ENCODE results near the gene AGMO. TPM values are rescaled to one million over a fixed set of nuclear protein-coding genes. Genes with fewer than 3 reads are reported as not detected.
A peak's percentile ranks its signal among the peaks of the same experiment; 100 is the strongest.

AGMO gene
- total RNA-seq, 6 experiments from 2014 or later = 20.8 to 58.9 (median 33.7) TPM

DNA sequence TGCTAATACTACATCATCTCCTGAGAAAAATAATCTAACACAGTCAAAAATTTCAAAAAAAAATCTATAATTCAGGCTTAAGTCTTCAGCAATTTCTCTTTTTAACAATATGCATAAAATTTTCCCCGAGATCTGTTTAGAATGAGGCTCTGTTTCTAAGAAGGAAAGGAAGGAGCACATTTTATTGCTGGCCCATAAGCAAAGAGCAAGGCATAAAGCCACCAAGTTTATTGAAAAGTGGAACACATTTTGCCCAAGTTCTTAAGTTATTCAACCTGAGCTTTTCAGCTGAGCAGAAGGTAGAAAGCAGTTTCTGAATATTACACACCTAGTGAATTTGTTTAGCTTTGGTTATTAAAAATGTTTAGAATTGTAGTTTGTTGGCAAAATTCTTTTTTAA lies 73.9 kb downstream of the AGMO start:
- H3K4me3 ChIP-seq = no peak overlapping the region
- H3K36me3 ChIP-seq = no peaks in the 10 kb centered on the region
- H3K9me3 ChIP-seq = no peaks in the 10 kb centered on the region
- no peak for TF ChIP-seq POLR2A (IDR thresholded peaks at IDR 0.05)
- TF ChIP-seq, protein P1, sequence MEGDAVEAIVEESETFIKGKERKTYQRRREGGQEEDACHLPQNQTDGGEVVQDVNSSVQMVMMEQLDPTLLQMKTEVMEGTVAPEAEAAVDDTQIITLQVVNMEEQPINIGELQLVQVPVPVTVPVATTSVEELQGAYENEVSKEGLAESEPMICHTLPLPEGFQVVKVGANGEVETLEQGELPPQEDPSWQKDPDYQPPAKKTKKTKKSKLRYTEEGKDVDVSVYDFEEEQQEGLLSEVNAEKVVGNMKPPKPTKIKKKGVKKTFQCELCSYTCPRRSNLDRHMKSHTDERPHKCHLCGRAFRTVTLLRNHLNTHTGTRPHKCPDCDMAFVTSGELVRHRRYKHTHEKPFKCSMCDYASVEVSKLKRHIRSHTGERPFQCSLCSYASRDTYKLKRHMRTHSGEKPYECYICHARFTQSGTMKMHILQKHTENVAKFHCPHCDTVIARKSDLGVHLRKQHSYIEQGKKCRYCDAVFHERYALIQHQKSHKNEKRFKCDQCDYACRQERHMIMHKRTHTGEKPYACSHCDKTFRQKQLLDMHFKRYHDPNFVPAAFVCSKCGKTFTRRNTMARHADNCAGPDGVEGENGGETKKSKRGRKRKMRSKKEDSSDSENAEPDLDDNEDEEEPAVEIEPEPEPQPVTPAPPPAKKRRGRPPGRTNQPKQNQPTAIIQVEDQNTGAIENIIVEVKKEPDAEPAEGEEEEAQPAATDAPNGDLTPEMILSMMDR (IDR thresholded peaks at IDR 0.05) = no peak
- intact Hi-C loops (cut with DNase I) = no loop called here
- no peak for DNase-seq
- H3K4me1 ChIP-seq = no peaks in the 10 kb centered on the region
- no peak overlapping the region for H3K27ac ChIP-seq
- 81% methylated on average over 1 of the region's 1 CpG for WGBS (ENCODE audit: insufficient coverage, low coverage, low lambda C conversion rate, missing lambda C conversion rate)
- no peak for ATAC-seq
- no peaks in the 10 kb centered on the region for H3K27me3 ChIP-seq

DNA sequence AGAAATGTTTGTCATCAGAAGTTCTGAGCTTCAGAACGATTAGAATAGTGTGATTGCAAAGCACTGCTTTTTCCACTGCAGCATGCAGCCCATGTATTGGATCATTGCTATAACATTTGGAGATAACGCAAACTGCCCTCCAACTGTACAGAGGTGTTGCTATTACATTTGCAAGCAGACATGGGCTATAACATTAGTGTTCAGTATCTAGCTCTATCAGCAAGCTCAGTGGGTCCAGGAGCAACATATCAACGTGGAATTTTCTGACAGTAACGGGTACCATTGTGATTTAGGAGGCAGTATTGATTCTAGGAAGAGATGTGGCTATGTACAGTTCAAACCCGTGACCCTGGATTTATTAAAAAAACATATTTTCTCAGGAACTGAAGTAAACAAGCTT lies 75.8 kb downstream of the AGMO start:
- no peaks in the 10 kb centered on the region for H3K9me3 ChIP-seq
- no peak for TF ChIP-seq POLR2A (IDR thresholded peaks at IDR 0.05)
- TF ChIP-seq, protein P1 (IDR thresholded peaks at IDR 0.05) = no peak
- 48% methylated on average over 5 of the region's 5 CpGs for WGBS (ENCODE audit: insufficient coverage, low coverage, low lambda C conversion rate, missing lambda C conversion rate)

GRCh38 chr7:15485431-15485830 lies 76.4 kb downstream of the AGMO start:
- 78% methylated on average over 5 of the region's 5 CpGs for WGBS (ENCODE audit: insufficient coverage, low coverage, low lambda C conversion rate, missing lambda C conversion rate)
- ATAC-seq (no peak), DNase-seq (no peak)
- no peak overlapping the region for H3K27ac ChIP-seq
- H3K36me3 ChIP-seq = no peaks in the 10 kb centered on the region
- no peaks in the 10 kb centered on the region for H3K4me1 ChIP-seq
- no peak overlapping the region for H3K4me3 ChIP-seq
- intact Hi-C loops (cut with DNase I) = no loop called here
- TF ChIP-seq POLR2A (IDR thresholded peaks at IDR 0.05) = no peak
- TF ChIP-seq, protein P1 (IDR thresholded peaks at IDR 0.05) = no peak
- H3K9me3 ChIP-seq = no peaks in the 10 kb centered on the region
- H3K27me3 ChIP-seq = no peaks in the 10 kb centered on the region

More for the DNA sequence above, 75.8 kb downstream of the AGMO start:
- no peaks in the 10 kb centered on the region for H3K27me3 ChIP-seq
- ATAC-seq (no peak), DNase-seq (no peak)
- H3K4me3 ChIP-seq = no peak overlapping the region
- no peak overlapping the region for H3K27ac ChIP-seq
- H3K36me3 ChIP-seq = no peaks in the 10 kb centered on the region
- intact Hi-C loops (cut with DNase I) = no loop called here
- no peaks in the 10 kb centered on the region for H3K4me1 ChIP-seq

- TF ChIP-seq, protein P1 (IDR thresholded peaks at IDR 0.05) = no peak
- no peak for TF ChIP-seq POLR2A (IDR thresholded peaks at IDR 0.05)
- ATAC-seq (peak in 2 of 4 donors; percentile 28 to 45), DNase-seq (no peak)
- no peaks in the 10 kb centered on the region for H3K27me3 ChIP-seq
- intact Hi-C loops (cut with DNase I) = no loop called here
- H3K27ac ChIP-seq = no peak overlapping the region
- no peaks in the 10 kb centered on the region for H3K9me3 ChIP-seq
- peaks cover 0 to 8% (median 0%) of the 10 kb centered on the region in 4 donors for H3K4me1 ChIP-seq
- H3K4me3 ChIP-seq = no peak overlapping the region
- WGBS (ENCODE audit: insufficient coverage, low coverage, low lambda C conversion rate, missing lambda C conversion rate) = 26% methylated on average over 2 of the region's 2 CpGs
- H3K36me3 ChIP-seq = no peaks in the 10 kb centered on the region
These were observed 80.7 kb downstream of the AGMO start for GRCh38 chr7:15481132-15481531.

GRCh38 chr7:15478401-15478800 lies 83.4 kb downstream of the AGMO start:
- DNase-seq = no peak
- Histone ChIP-seq H3K27ac (no peak overlapping the region), H3K9me3 (no peaks in the 10 kb centered on the region), H3K27me3 (no peaks in the 10 kb centered on the region), H3K4me1 (peaks cover 0 to 14% (median 3%) of the 10 kb centered on the region in 4 donors), H3K4me3 (no peak overlapping the region), H3K36me3 (no peaks in the 10 kb centered on the region)
- WGBS (ENCODE audit: insufficient coverage, low coverage, low lambda C conversion rate, missing lambda C conversion rate) = 76% methylated on average over 4 of the region's 4 CpGs
- no peak for ATAC-seq
- intact Hi-C loops (cut with DNase I) = no loop called here
- TF ChIP-seq POLR2A (IDR thresholded peaks at IDR 0.05) = no peak
- TF ChIP-seq, protein P1 (IDR thresholded peaks at IDR 0.05) = no peak

Data from right lobe of liver (tissue), 6 donors.